ENCODE measurements around the gene ZNF283. TPM values are rescaled to one million over a fixed set of nuclear protein-coding genes. Genes with fewer than 3 reads are reported as not detected.
A peak's percentile ranks its signal among the peaks of the same experiment; 100 is the strongest.
"Not testable (repeated sequence)": the region's sequence is repeated elsewhere in the genome, so short reads cannot be mapped to it uniquely, and the experiment has no call there.

Gene ZNF283
- total and polyA plus RNA-seq, 2 of the 13 experiments (the other 11 are each of a cell fraction or from before 2014, with no cell fraction given), result 2.0 to 11.1 TPM

- ChIA-PET POLR2A (no interaction called here), CTCF (ENCODE audit: low intra/inter-chr PET ratio, low total read pairs) (no interaction called here)
- Histone ChIP-seq H3K27me3 (ENCODE audit: control insufficient read depth in 1 of 2, insufficient read depth in 2 of 2, low read length in 2 of 2) (no peaks in the 10 kb centered on the region), H3K4me2 (ENCODE audit: low read depth, low read length) (no peak overlapping the region), H4K20me1 (ENCODE audit: insufficient read depth, low read length) (no peaks in the 10 kb centered on the region), H3K79me2 (ENCODE audit: insufficient read depth, low read length) (no peaks in the 10 kb centered on the region), H2AFZ (ENCODE audit: low read length) (no peak overlapping the region), H3K36me3 (replicated peaks in 1 of 2; ENCODE audit: control insufficient read depth in 1 of 2, insufficient read depth in 2 of 2, low read length in 2 of 2) (peaks cover 0 to 27% of the 10 kb centered on the region in 2 experiments; a peak in 3 of 5 replicates), H3K27ac (ENCODE audit: extremely low read length, insufficient read depth, low read length) (no peak overlapping the region), H3K4me1 (ENCODE audit: insufficient read depth, low read length) (no peaks in the 10 kb centered on the region), H3K4me3 (replicated peaks in 1 of 3; ENCODE audit: insufficient read depth in 1 of 3, low read depth in 2 of 3, low read length in 3 of 3) (no peak overlapping the region), H3K9ac (ENCODE audit: insufficient read depth, low read depth, low read length) (no peak overlapping the region), H3K9me3 (ENCODE audit: low read length) (peaks cover 82% of the 10 kb centered on the region)
- in situ Hi-C loops (cut with HindIII; ENCODE audit: extremely low pct_ligation_motif_present, low pct_unique_long_range_greater_than_20kb) (no loop called here), intact Hi-C loops (cut with micrococcal nuclease; ENCODE audit: unreplicated experiment) (no loop called here)
- BruUV-seq (replicated peaks), result no TSS peak
- DNase-seq (ENCODE audit: low spot score) (no peak), ATAC-seq (no peak), FAIRE-seq (no peak)
- TF ChIP-seq ZMAT3 (CRISPR knock-in tag; conservative IDR thresholded peaks at IDR 0.05), result no peak
- no peak for TF ChIP-seq MTA3 (CRISPR knock-in tag; IDR thresholded peaks at IDR 0.05)
- no peak for TF ChIP-seq ZSCAN12 (CRISPR knock-in tag; IDR thresholded peaks at IDR 0.05)
- TF ChIP-seq GATAD1 (CRISPR knock-in tag; IDR thresholded peaks at IDR 0.05), result no peak
- TF ChIP-seq KMT2B (CRISPR knock-in tag; IDR thresholded peaks at IDR 0.05), result no peak
- TF ChIP-seq JDP2 (CRISPR knock-in tag; IDR thresholded peaks at IDR 0.05; ENCODE audit: borderline replicate concordance), result no peak
- no peak for TF ChIP-seq ZNF180 (CRISPR knock-in tag; IDR thresholded peaks at IDR 0.05; ENCODE audit: borderline replicate concordance, low read depth)
- no peak for TF ChIP-seq FOXK2 (IDR thresholded peaks at IDR 0.05)
- no peak for TF ChIP-seq KLF16 (CRISPR knock-in tag; IDR thresholded peaks at IDR 0.05)
These were observed 21.7 kb downstream of the ZNF283 start for GRCh38 chr19:43848821-43849220.

DNA sequence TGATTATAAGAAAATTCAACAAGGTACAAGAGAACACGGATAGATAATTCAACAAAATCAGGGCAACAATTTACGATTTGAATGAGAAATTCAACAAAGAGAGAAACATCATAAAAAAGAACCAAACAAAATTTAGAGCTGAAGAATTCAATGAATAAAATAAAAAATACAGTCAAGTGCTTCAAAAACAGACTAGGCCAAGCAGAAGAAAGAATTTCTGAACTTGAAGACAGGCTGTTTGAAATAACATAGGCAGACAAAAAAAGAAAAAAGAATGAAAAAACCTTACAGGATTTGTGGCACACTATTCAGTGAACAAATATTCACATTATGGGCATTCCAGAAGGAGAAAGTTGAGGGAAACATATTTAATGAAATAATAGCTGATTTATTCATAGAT lies 31.1 kb downstream of the ZNF283 start:
- in situ Hi-C loops (cut with HindIII; ENCODE audit: extremely low pct_ligation_motif_present, low pct_unique_long_range_greater_than_20kb), result loop anchor here (25.0 kb wide), 1 partner anchor 629 kb away; no protein-coding TSS in a partner anchor
- H3K9me3 ChIP-seq (ENCODE audit: low read length), result peaks cover 88% of the 10 kb centered on the region
- POLR2A ChIA-PET, result no interaction called here

DNA sequence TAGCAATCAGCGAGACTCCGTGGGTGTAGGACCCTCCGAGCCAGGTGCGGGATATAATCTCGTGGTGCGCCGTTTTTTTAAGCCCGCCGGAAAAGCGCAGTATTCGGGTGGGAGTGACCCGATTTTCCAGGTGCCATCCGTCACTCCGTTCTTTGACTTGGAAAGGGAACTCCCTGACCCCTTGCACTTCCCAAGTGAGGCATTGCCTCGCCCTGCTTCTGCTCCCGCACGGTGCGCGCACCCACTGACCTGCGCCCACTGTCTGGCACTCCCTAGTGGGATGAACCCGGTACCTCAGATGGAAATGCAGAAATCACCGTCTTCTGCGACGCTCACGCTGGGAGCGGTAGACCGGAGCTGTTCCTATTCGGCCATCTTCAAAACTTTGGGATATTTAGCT lies 39.8 kb downstream of the ZNF283 start:
- WGBS (ENCODE audit: low lambda C conversion rate), result 78% methylated on average over 27 of the region's 28 CpGs
- CTCF ChIA-PET (ENCODE audit: low intra/inter-chr PET ratio, low total read pairs); intact Hi-C loops (cut with micrococcal nuclease; ENCODE audit: unreplicated experiment); DNase-seq (ENCODE audit: low spot score); H3K27me3 ChIP-seq (ENCODE audit: control insufficient read depth in 1 of 2, insufficient read depth in 2 of 2, low read length in 2 of 2); H3K79me2 ChIP-seq (ENCODE audit: insufficient read depth, low read length); BruUV-seq (replicated peaks); ATAC-seq; H3K4me1 ChIP-seq (ENCODE audit: insufficient read depth, low read length); H3K4me3 ChIP-seq (replicated peaks in 1 of 3; ENCODE audit: insufficient read depth in 1 of 3, low read depth in 2 of 3, low read length in 3 of 3); FAIRE-seq; H3K9ac ChIP-seq (ENCODE audit: insufficient read depth, low read depth, low read length); H4K20me1 ChIP-seq (ENCODE audit: insufficient read depth, low read length); POLR2A ChIA-PET; H3K36me3 ChIP-seq (replicated peaks in 1 of 2; ENCODE audit: control insufficient read depth in 1 of 2, insufficient read depth in 2 of 2, low read length in 2 of 2); H3K4me2 ChIP-seq (ENCODE audit: low read depth, low read length); H2AFZ ChIP-seq (ENCODE audit: low read length); H3K27ac ChIP-seq (ENCODE audit: extremely low read length, insufficient read depth, low read length): not testable (repeated sequence)
- peaks cover 54% of the 10 kb centered on the region for H3K9me3 ChIP-seq (ENCODE audit: low read length)
- in situ Hi-C loops (cut with HindIII; ENCODE audit: extremely low pct_ligation_motif_present, low pct_unique_long_range_greater_than_20kb), result loop anchor here (25.0 kb wide), 1 partner anchor 620 kb away; no protein-coding TSS in a partner anchor

More for the DNA sequence above, 31.1 kb downstream of the ZNF283 start:
- 64% methylated on average over 2 of the region's 2 CpGs for WGBS (ENCODE audit: low lambda C conversion rate)
- intact Hi-C loops (cut with micrococcal nuclease; ENCODE audit: unreplicated experiment), result no loop called here
- Histone ChIP-seq H3K4me3 (replicated peaks in 1 of 3; ENCODE audit: insufficient read depth in 1 of 3, low read depth in 2 of 3, low read length in 3 of 3) (no peak overlapping the region), H3K4me1 (ENCODE audit: insufficient read depth, low read length) (no peaks in the 10 kb centered on the region), H4K20me1 (ENCODE audit: insufficient read depth, low read length) (no peaks in the 10 kb centered on the region), H3K36me3 (replicated peaks in 1 of 2; ENCODE audit: control insufficient read depth in 1 of 2, insufficient read depth in 2 of 2, low read length in 2 of 2) (no peaks in the 10 kb centered on the region), H3K27me3 (ENCODE audit: control insufficient read depth in 1 of 2, insufficient read depth in 2 of 2, low read length in 2 of 2) (no peaks in the 10 kb centered on the region), H3K4me2 (ENCODE audit: low read depth, low read length) (no peak overlapping the region), H3K9ac (ENCODE audit: insufficient read depth, low read depth, low read length) (no peak overlapping the region), H3K79me2 (ENCODE audit: insufficient read depth, low read length) (no peaks in the 10 kb centered on the region), H2AFZ (ENCODE audit: low read length) (no peak overlapping the region), H3K27ac (ENCODE audit: extremely low read length, insufficient read depth, low read length) (no peak overlapping the region)
- FAIRE-seq, result no peak
- ATAC-seq, result no peak
- DNase-seq (ENCODE audit: low spot score), result no peak
- TF ChIP-seq ZNF160 (CRISPR knock-in tag; IDR thresholded peaks at IDR 0.05), result 0 out of 2 replicates have a peak, but pooled peaks have one; percentile 71
- TF ChIP-seq SYNCRIP (IDR thresholded peaks at IDR 0.05; ENCODE audit: insufficient read depth, low read depth, low read length), result no peak
- BruUV-seq (replicated peaks), result no TSS peak
- CTCF ChIA-PET (ENCODE audit: low intra/inter-chr PET ratio, low total read pairs), result no interaction called here

Data from HepG2 (cell line).